Endothelial cell of umbilical vein (primary cell): Measurements from ENCODE around the gene SYCE1L. TPM values are rescaled to one million over a fixed set of nuclear protein-coding genes. Genes with fewer than 3 reads are reported as not detected.

Experiments
- BruUV-seq: library from RNA; stranded (reverse); fragments of 400-500 nt; replicated peaks from 2 replicates; lab custom pipeline; 2021; lab: Mats Ljungman, UMichigan
- CTCF ChIA-PET: fragments of 300-600, 350-600 bp; sonication (Branson Sonifier 250); formaldehyde crosslinking; loops from one replicate; lab custom pipeline; 2021; ENCODE audit warnings: antibody characterized with exemption, inconsistent platforms; lab: Charles Lee
- POLR2A ChIA-PET: fragments of 300-600, 350-600 bp; sonication (Branson Sonifier 250); formaldehyde crosslinking; loops from one replicate; lab custom pipeline; 2021; ENCODE audit warnings: antibody characterized with exemption, inconsistent platforms; lab: Charles Lee
- DNase-seq: peaks from one replicate; pipeline ENCODE4 v3.0.0-alpha.2; 2011; ENCODE audit warnings: low read depth, low spot score
- FAIRE-seq: peaks from 2 replicates; lab custom pipeline; 2011; peaks lifted over from hg19 to GRCh38; lab: Jason Lieb, UNC
- H2AFZ ChIP-seq: 2 replicates; pipeline ENCODE4 v1.6.0; 2012; ENCODE audit warnings: low read depth, low read length, control low read depth, inconsistent platforms
- H3K27ac ChIP-seq: 2 replicates; pipeline ENCODE4 v1.5.1; 2011; ENCODE audit warnings: low read depth, mild to moderate bottlenecking, control low read depth, low read length, moderate library complexity; ENCODE audit not compliant: insufficient read depth
- H3K27me3 ChIP-seq, 2 experiments: 2 replicates each; pipeline versions ENCODE4 v1.6.0 to v1.6.1; 2011; ENCODE audit warnings: low read length in 2 of 2, mixed read lengths in 1 of 2; ENCODE audit not compliant: control insufficient read depth in 2 of 2, insufficient read depth in 2 of 2
- H3K36me3 ChIP-seq, 2 experiments: 2 replicates in 1 of 2; 3 replicates in 1 of 2; pipeline ENCODE4 v1.5.1; 2011; ENCODE audit warnings: low read length in 2 of 2, mild to moderate bottlenecking in 1 of 2, moderate library complexity in 1 of 2; ENCODE audit not compliant: control insufficient read depth in 2 of 2, insufficient read depth in 2 of 2; ENCODE audit errors: extremely low read depth in 1 of 2
- H3K4me1 ChIP-seq: 3 replicates; pipeline ENCODE4 v1.5.1; 2011; ENCODE audit warnings: mild to moderate bottlenecking, low read length; ENCODE audit not compliant: control insufficient read depth, insufficient read depth; ENCODE audit errors: extremely low read depth
- H3K4me2 ChIP-seq: 2 replicates; pipeline ENCODE4 v1.6.1; 2011; ENCODE audit warnings: low read length, control low read depth, mixed read lengths; ENCODE audit not compliant: insufficient read depth
- H3K4me3 ChIP-seq, 3 experiments: fragments of 200-600 bp in 1 of 3; sonication (generic), shearing (Covaris generic) in 1 of 3; replicated peaks in 1 of 3; 2 replicates each; pipeline ENCODE4 v1.5.1; 2011 to 2016; ENCODE audit warnings: control low read depth in 3 of 3, low read length in 3 of 3, mild to moderate bottlenecking in 2 of 3, inconsistent platforms in 1 of 3, low read depth in 1 of 3, moderate library complexity in 1 of 3; ENCODE audit not compliant: insufficient read depth in 1 of 3
- H3K79me2 ChIP-seq: 2 replicates; pipeline ENCODE4 v1.6.0; 2012; ENCODE audit warnings: low read length, inconsistent platforms; ENCODE audit not compliant: control insufficient read depth, insufficient read depth
- H3K9ac ChIP-seq: replicated peaks from 2 replicates; pipeline ENCODE3; 2011; ENCODE audit warnings: low read length, control low read depth; ENCODE audit not compliant: insufficient read depth; ENCODE audit errors: extremely low read depth
- H3K9me1 ChIP-seq: replicated peaks from 3 replicates; pipeline ENCODE4 v1.6.0; 2011; ENCODE audit warnings: mild to moderate bottlenecking, low read length; ENCODE audit not compliant: control insufficient read depth, insufficient read depth; ENCODE audit errors: extremely low read depth
- H3K9me3 ChIP-seq: replicated peaks from 2 replicates; pipeline ENCODE4 v1.5.1; 2012; ENCODE audit warnings: low read length, inconsistent platforms; ENCODE audit not compliant: control insufficient read depth, insufficient read depth
- H4K20me1 ChIP-seq: replicated peaks from 2 replicates; pipeline ENCODE3; 2011; ENCODE audit warnings: mild to moderate bottlenecking, low read length; ENCODE audit not compliant: control insufficient read depth, insufficient read depth; ENCODE audit errors: extremely low read depth
- CTCF ChIP-seq, 2 donors: IDR thresholded peaks; 1 replicate in 1 of 2; 2 replicates in 1 of 2; pipeline ENCODE4 v1.5.1; 2011; ENCODE audit warnings: low read length in 2 of 2, mild to moderate bottlenecking in 2 of 2, moderate library complexity in 2 of 2, control low read depth in 1 of 2, inconsistent platforms in 1 of 2, low read depth in 1 of 2; ENCODE audit not compliant: insufficient read depth in 1 of 2; ENCODE audit errors: extremely low read depth in 1 of 2
- EZH2 ChIP-seq: IDR thresholded peaks from 2 replicates; pipeline ENCODE4 v1.6.1; 2012; ENCODE audit warnings: borderline replicate concordance, low read depth, mild to moderate bottlenecking, moderate library complexity, low read length, inconsistent platforms; ENCODE audit not compliant: severe bottlenecking
- FOS ChIP-seq: IDR thresholded peaks from 2 replicates; pipeline ENCODE4 v1.6.1; 2011; ENCODE audit warnings: mild to moderate bottlenecking, low read length, moderate library complexity, borderline replicate concordance; ENCODE audit not compliant: insufficient read depth
- GATA2 ChIP-seq: IDR thresholded peaks from 2 replicates; pipeline ENCODE4 v1.7.0; 2011; ENCODE audit warnings: low read depth, mild to moderate bottlenecking, moderate library complexity, mixed read lengths, low read length; ENCODE audit not compliant: insufficient read length, insufficient read depth
- JUN ChIP-seq: IDR thresholded peaks from 2 replicates; pipeline ENCODE4 v1.6.1; 2011; ENCODE audit warnings: borderline replicate concordance, low read depth; ENCODE audit not compliant: insufficient read length, insufficient read depth
- MYC ChIP-seq: IDR thresholded peaks from one replicate; pipeline ENCODE4 v1.6.1; 2011; ENCODE audit warnings: mild to moderate bottlenecking, low read depth, low read length
- POLR2A ChIP-seq: IDR thresholded peaks from 2 replicates; pipeline ENCODE4 v1.6.1; 2012; ENCODE audit warnings: low read depth, mild to moderate bottlenecking, control low read depth, low read length
- POLR2AphosphoS5 ChIP-seq: IDR thresholded peaks from 2 replicates; pipeline ENCODE4 v1.6.1; 2012; ENCODE audit warnings: low read depth, mild to moderate bottlenecking, control low read depth, low read length, moderate library complexity; ENCODE audit not compliant: insufficient read depth
- dilution Hi-C: fragments of 300-500 bp; cut with MboI; formaldehyde crosslinking; loops from one replicate; pipeline ENCODE4 v1.15.0; 2019; ENCODE audit warnings: low sequenced_read_pairs; ENCODE audit not compliant: extremely low pct_ligation_motif_present
- intact Hi-C: fragments of 100-400 bp; cut with micrococcal nuclease; formaldehyde crosslinking; loops from one replicate; pipeline ENCODE4 v1.10.0; 2022
- polyA plus RNA-seq, 4 experiments: library from polyadenylated mRNA; depleted of rRNA in 3 of 4; stranded (reverse) in 3 of 4; unstranded in 1 of 4; fragments of >200 nt; gene quantifications; 2 replicates each; pipeline versions ENCODE4 v1.2.1 to v1.2.3, GENCODE V29; 2011 to 2012; ENCODE audit warnings: missing spikeins in 1 of 4
- total RNA-seq: library from RNA; stranded (reverse); gene quantifications from 2 replicates; pipeline ENCODE4 v1.2.3, GENCODE V29; 2021
- TF ChIP-seq, protein P1 (sequence below): IDR thresholded peaks from 2 replicates; pipeline ENCODE4 v1.6.1; 2011; ENCODE audit not compliant: insufficient read depth, insufficient read length

SYCE1L gene
- total and polyA plus RNA-seq, 2 donors (not counting 3 experiments of a cell fraction or from before 2014, with no cell fraction given) = 6.8 to 13.7 TPM

GRCh38 chr16:77250400-77250799 lies 51.2 kb downstream of the SYCE1L start:
- CTCF ChIA-PET = interaction anchor here (1.0 to 1.4 kb wide), 2 partner anchors 27 kb away, joined by 3 to 5 read pairs; no protein-coding TSS in a partner anchor
- FAIRE-seq = no peak

More at GRCh38 chr16:77250400-77250799, 51.2 kb downstream of the SYCE1L start:
- Histone ChIP-seq H3K4me1 (no peaks in the 10 kb centered on the region), H3K79me2 (no peaks in the 10 kb centered on the region), H3K9me1 (no peaks in the 10 kb centered on the region), H3K27me3 (no peaks in the 10 kb centered on the region), H3K9me3 (no peaks in the 10 kb centered on the region), H3K4me2 (no peak overlapping the region), H3K36me3 (no peaks in the 10 kb centered on the region), H2AFZ (no peak overlapping the region), H3K9ac (no peak overlapping the region), H3K4me3 (no peak overlapping the region), H4K20me1 (no peaks in the 10 kb centered on the region), H3K27ac (no peak overlapping the region)
- intact Hi-C loops (no loop called here), dilution Hi-C loops (no loop called here)
- no peak for TF ChIP-seq MYC
- TF ChIP-seq JUN = no peak
- TF ChIP-seq POLR2A = no peak
- no peak for TF ChIP-seq EZH2
- no peak for TF ChIP-seq POLR2AphosphoS5
- TF ChIP-seq GATA2 = no peak
- TF ChIP-seq, protein P1, sequence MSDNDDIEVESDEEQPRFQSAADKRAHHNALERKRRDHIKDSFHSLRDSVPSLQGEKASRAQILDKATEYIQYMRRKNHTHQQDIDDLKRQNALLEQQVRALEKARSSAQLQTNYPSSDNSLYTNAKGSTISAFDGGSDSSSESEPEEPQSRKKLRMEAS = no peak
- TF ChIP-seq CTCF (IDR thresholded peaks at IDR 0.05; ENCODE audit: extremely low read depth in 1 of 2, insufficient read depth in 1 of 2, low read depth in 1 of 2, low read length in 2 of 2) = no peak
- TF ChIP-seq FOS = peak; percentile 12
- POLR2A ChIA-PET = no interaction called here
- DNase-seq = no peak
- BruUV-seq = no TSS peak

Other genes starting within 250 kb of the SYCE1L start
- 50.1 and 57.0 TPM in 2 replicates for gene MON1B, start 8.2 kb upstream of the SYCE1L start, total RNA-seq
- 35.8 and 37.6 TPM in 2 replicates for gene MON1B, start 8.2 kb upstream of the SYCE1L start, polyA plus RNA-seq
- 2.7 and 27.5 TPM in 2 replicates for gene ADAMTS18, start 235.6 kb downstream of the SYCE1L start, total RNA-seq
- gene ADAMTS18, start 235.6 kb downstream of the SYCE1L start, polyA plus RNA-seq = 11.7 and 18.4 TPM in 2 replicates